H1 (cell line): ENCODE results near the gene MBLAC2. TPM values are rescaled to one million over a fixed set of nuclear protein-coding genes. Genes with fewer than 3 reads are reported as not detected.

Experiments used
- CTCF ChIA-PET: fragments of 300-600 bp; sonication (Branson Sonifier 250); formaldehyde crosslinking; loops from one replicate; lab custom pipeline; 2021; ENCODE audit not compliant: partially characterized antibody; lab: Charles Lee
- POLR2A ChIA-PET: fragments of 300-600 bp; sonication (Branson Sonifier 250); formaldehyde crosslinking; loops from one replicate; lab custom pipeline; 2021; ENCODE audit warnings: inconsistent platforms; ENCODE audit not compliant: partially characterized antibody; lab: Charles Lee
- DNase-seq, 2 experiments: peaks; one replicate each; pipeline versions ENCODE4 v3.0.0 to v3.0.0-alpha.2; 2010 to 2022; ENCODE audit warnings: low spot score in 2 of 2, low read depth in 1 of 2, mixed read lengths in 1 of 2
- FAIRE-seq: peaks from 2 replicates; lab custom pipeline; 2011; peaks lifted over from hg19 to GRCh38; lab: Jason Lieb, UNC
- H2AFZ ChIP-seq: 2 replicates; pipeline ENCODE4 v1.8.1; 2012; ENCODE audit warnings: low read length, inconsistent platforms
- H2AK5ac ChIP-seq: 2 replicates; pipeline ENCODE4 v1.6.1; 2013; ENCODE audit warnings: low read depth, low read length
- H2BK120ac ChIP-seq: replicated peaks from 2 replicates; pipeline ENCODE3; 2013; ENCODE audit warnings: low read depth, low read length, inconsistent platforms
- H2BK12ac ChIP-seq: 2 replicates; pipeline ENCODE4 v1.6.1; 2013; ENCODE audit warnings: low read depth, low read length
- H2BK15ac ChIP-seq: 2 replicates; pipeline ENCODE4 v1.6.1; 2013; ENCODE audit warnings: low read length
- H2BK20ac ChIP-seq: 2 replicates; pipeline ENCODE4 v1.6.1; 2013; ENCODE audit warnings: low read length
- H2BK5ac ChIP-seq: 2 replicates; pipeline ENCODE4 v1.6.1; 2013; ENCODE audit warnings: low read depth, low read length
- H3K14ac ChIP-seq: 2 replicates; pipeline ENCODE4 v1.6.1; 2013; ENCODE audit warnings: inconsistent platforms; ENCODE audit not compliant: insufficient read length
- H3K18ac ChIP-seq: 2 replicates; pipeline ENCODE4 v1.6.1; 2013; ENCODE audit warnings: low read length; ENCODE audit errors: extremely low read depth
- H3K23ac ChIP-seq: 2 replicates; pipeline ENCODE4 v1.6.1; 2013; ENCODE audit warnings: inconsistent platforms; ENCODE audit not compliant: insufficient read length
- H3K23me2 ChIP-seq: 2 replicates; pipeline ENCODE4 v1.6.1; 2013; ENCODE audit warnings: low read depth, low read length
- H3K27ac ChIP-seq: 2 replicates; pipeline ENCODE4 v1.6.1; 2011; ENCODE audit warnings: low read depth, low read length, inconsistent platforms
- H3K27me3 ChIP-seq, 4 experiments: replicated peaks in 1 of 4; 1 replicate in 1 of 4; 2 replicates in 3 of 4; pipeline versions ENCODE4 v1.6.1 to v1.8.1; 2011 to 2013; ENCODE audit warnings: low read length in 3 of 4, mild to moderate bottlenecking in 3 of 4, inconsistent platforms in 2 of 4, mixed read lengths in 2 of 4, moderate library complexity in 1 of 4; ENCODE audit not compliant: control insufficient read depth in 3 of 4, insufficient read depth in 3 of 4; ENCODE audit errors: extremely low read depth in 1 of 4
- H3K36me3 ChIP-seq, 4 experiments: 2 replicates each; pipeline versions ENCODE4 v1.6.1 to v1.8.1; 2011 to 2013; ENCODE audit warnings: mild to moderate bottlenecking in 4 of 4, low read length in 3 of 4, moderate library complexity in 2 of 4, control low read depth in 1 of 4, inconsistent platforms in 1 of 4; ENCODE audit not compliant: insufficient read depth in 4 of 4, control insufficient read depth in 2 of 4
- H3K4ac ChIP-seq: replicated peaks from 2 replicates; pipeline ENCODE3; 2013; ENCODE audit warnings: low read length, low read depth, mixed read lengths, inconsistent platforms; ENCODE audit not compliant: insufficient read length
- H3K4me1 ChIP-seq, 4 experiments: replicated peaks in 1 of 4; 1 replicate in 1 of 4; 2 replicates in 3 of 4; pipeline versions ENCODE4 v1.6.1 to v1.8.1; 2011 to 2013; ENCODE audit warnings: low read length in 3 of 4, inconsistent platforms in 2 of 4, mixed read lengths in 1 of 4; ENCODE audit not compliant: insufficient read depth in 4 of 4, control insufficient read depth in 3 of 4
- H3K4me2 ChIP-seq, 2 experiments: 2 replicates each; pipeline versions ENCODE4 v1.6.1 to v1.8.1; 2011 to 2013; ENCODE audit warnings: low read depth in 2 of 2, low read length in 2 of 2, control low read depth in 1 of 2, inconsistent platforms in 1 of 2, mild to moderate bottlenecking in 1 of 2; ENCODE audit not compliant: insufficient read depth in 1 of 2
- H3K4me3 ChIP-seq, 4 experiments: fragments of 200-600, 300-600 bp in 1 of 4; sonication (generic), shearing (Covaris generic), sonication (Bioruptor Twin) in 1 of 4; 2 replicates each; pipeline versions ENCODE4 v1.5.1 to v1.8.1; 2011 to 2016; ENCODE audit warnings: low read length in 4 of 4, low read depth in 3 of 4, control low read depth in 2 of 4, inconsistent platforms in 2 of 4, mild to moderate bottlenecking in 2 of 4, mixed read lengths in 1 of 4, moderate library complexity in 1 of 4; ENCODE audit not compliant: insufficient read depth in 2 of 4; ENCODE audit errors: extremely low read depth in 1 of 4
- H3K56ac ChIP-seq: replicated peaks from 2 replicates; pipeline ENCODE3; 2013; ENCODE audit warnings: low read depth, mild to moderate bottlenecking, mixed read lengths, low read length, inconsistent platforms; ENCODE audit not compliant: insufficient read length
- H3K79me1 ChIP-seq: 2 replicates; pipeline ENCODE4 v1.6.1; 2013; ENCODE audit warnings: low read depth, low read length, control low read depth
- H3K79me2 ChIP-seq, 2 experiments: 2 replicates each; pipeline versions ENCODE4 v1.6.1 to v1.8.1; 2012 to 2013; ENCODE audit warnings: low read length in 2 of 2, mild to moderate bottlenecking in 2 of 2, inconsistent platforms in 1 of 2; ENCODE audit not compliant: insufficient read depth in 2 of 2, control insufficient read depth in 1 of 2
- H3K9ac ChIP-seq, 4 experiments: replicated peaks in 1 of 4; 1 replicate in 1 of 4; 2 replicates in 3 of 4; pipeline versions ENCODE4 v1.6.1 to v1.8.1; 2011 to 2013; ENCODE audit warnings: low read depth in 3 of 4, low read length in 3 of 4, control low read depth in 2 of 4, mild to moderate bottlenecking in 2 of 4, moderate library complexity in 2 of 4, inconsistent platforms in 1 of 4; ENCODE audit errors: extremely low read depth in 1 of 4
- H3K9me3 ChIP-seq, 2 experiments: 2 replicates each; pipeline versions ENCODE4 v1.6.1 to v1.8.1; 2012 to 2013; ENCODE audit warnings: mild to moderate bottlenecking in 2 of 2, moderate library complexity in 2 of 2, control low read depth in 1 of 2, inconsistent platforms in 1 of 2, low read depth in 1 of 2, low read length in 1 of 2, mixed read lengths in 1 of 2; ENCODE audit not compliant: insufficient read depth in 2 of 2
- H4K20me1 ChIP-seq, 2 experiments: replicated peaks in 1 of 2; 2 replicates each; pipeline versions ENCODE3 to v1.8.1; 2011 to 2013; ENCODE audit warnings: inconsistent platforms in 2 of 2, low read length in 2 of 2, mild to moderate bottlenecking in 1 of 2; ENCODE audit not compliant: insufficient read depth in 2 of 2, control insufficient read depth in 1 of 2
- H4K5ac ChIP-seq: 2 replicates; pipeline ENCODE4 v1.6.1; 2013; ENCODE audit warnings: low read length, low read depth, mixed read lengths, inconsistent platforms; ENCODE audit not compliant: insufficient read length
- H4K8ac ChIP-seq: 2 replicates; pipeline ENCODE4 v1.8.0; 2013; ENCODE audit warnings: mild to moderate bottlenecking, moderate library complexity, low read length, inconsistent platforms; ENCODE audit not compliant: insufficient read depth; ENCODE audit errors: extremely low read depth
- H4K91ac ChIP-seq: replicated peaks from 2 replicates; pipeline ENCODE3; 2013; ENCODE audit warnings: low read length, mixed read lengths, inconsistent platforms; ENCODE audit not compliant: insufficient read length
- BACH1 ChIP-seq: IDR thresholded peaks from 2 replicates; pipeline ENCODE4 v1.6.1; 2012; ENCODE audit warnings: low read length, improper control_type of control experiment
- CHD2 ChIP-seq: IDR thresholded peaks from 2 replicates; pipeline ENCODE4 v1.6.1; 2012; ENCODE audit warnings: low read length, improper control_type of control experiment
- MAFK ChIP-seq: IDR thresholded peaks from 2 replicates; pipeline ENCODE4 v1.6.1; 2012; ENCODE audit warnings: low read depth, mild to moderate bottlenecking, improper control_type of control experiment, low read length
- WGBS, 2 experiments: shearing (Covaris generic) in 1 of 2; methylation state at CpG; one replicate each; pipeline versions ENCODE4 v1.1.6 to v1.1.7; 2013 to 2015; ENCODE audit warnings: low lambda C conversion rate in 2 of 2, mixed read lengths in 2 of 2, inconsistent platforms in 1 of 2, low coverage in 1 of 2, missing lambda C conversion rate in 1 of 2; ENCODE audit not compliant: insufficient replicate concordance in 2 of 2, insufficient coverage in 1 of 2, insufficient read length in 1 of 2; ENCODE audit errors: extremely low coverage in 1 of 2, missing lambda C conversion rate in 1 of 2; 5-methylcytosine and 5-hydroxymethylcytosine counted together
- polyA plus RNA-seq, 7 experiments: library from polyadenylated mRNA; depleted of rRNA in 3 of 7; stranded (reverse) in 5 of 7; unstranded in 2 of 7; fragments of >200 nt in 5 of 7; fragments of 200-250 nt in 2 of 7; gene quantifications; 1 replicate in 5 of 7; 2 replicates in 1 of 7; 4 replicates in 1 of 7; pipeline versions ENCODE4 v1.2.1 to v1.2.3, GENCODE V29; 2011 to 2013; ENCODE audit warnings: missing spikeins in 2 of 7, mixed read lengths in 2 of 7
- total RNA-seq: library from RNA; stranded (reverse); fragmentation: NEBNext Ultra II Directional; extraction: Animal tissue kit (Norgen Biotek cat#: 25700); gene quantifications from 2 replicates; pipeline ENCODE4 v1.2.1, GENCODE V29; 2021

MBLAC2 gene
- total and polyA plus RNA-seq, 2 of the 8 experiments (the other 6 are each of a cell fraction or from before 2014, with no cell fraction given) = 2.8 to 6.7 TPM

- no peak overlapping the region for H3K4ac ChIP-seq
- CTCF ChIA-PET = interaction anchor here (1.3 kb wide), 1 partner anchor 41 kb away, joined by 3 read pairs; no protein-coding TSS in a partner anchor
- TF ChIP-seq CHD2 = no peak
- peak; percentile 50; the same call in 1 of the 2 replicates for TF ChIP-seq BACH1
- 0 out of 2 replicates have a peak, but pooled peaks have one; percentile 23 for TF ChIP-seq MAFK
- TF ChIP-seq, all 59 proteins: peak for 2
- peaks cover 0 to 24% (median 10%) of the 10 kb centered on the region in 4 experiments; a peak in 5 of 8 replicates for H3K36me3 ChIP-seq
- no peak overlapping the region for H4K5ac ChIP-seq
- FAIRE-seq (no peak), DNase-seq (no peak)
- no peak overlapping the region for H2BK20ac ChIP-seq
- no peak overlapping the region for H2BK15ac ChIP-seq
- H3K56ac ChIP-seq = no peak overlapping the region
- no peaks in the 10 kb centered on the region; the same call in 1 of the 2 replicates for H3K79me1 ChIP-seq
- POLR2A ChIA-PET = interaction anchor here (0.7 kb wide), 1 partner anchor 71 kb away, joined by 4 read pairs; no protein-coding TSS in a partner anchor
- no peaks in the 10 kb centered on the region for H3K9me3 ChIP-seq
- no peak overlapping the region for H4K91ac ChIP-seq
- H2AK5ac ChIP-seq = no peak overlapping the region
- 82% methylated on average over 1 of the region's 1 CpG; no CpG with 5 or more reads in 1 of the 2 experiments for WGBS, 2 experiments
- no peak overlapping the region for H2AFZ ChIP-seq
- no peak overlapping the region for H4K8ac ChIP-seq
- peaks cover 7% of the 10 kb centered on the region; the same call in 1 of the 2 replicates for H3K23me2 ChIP-seq
- peaks cover 0 to 3% of the 10 kb centered on the region in 2 experiments for H4K20me1 ChIP-seq
- no peak overlapping the region for H2BK5ac ChIP-seq
- H3K4me3 ChIP-seq = no peak overlapping the region
- no peak overlapping the region for H3K4me2 ChIP-seq
- no peak overlapping the region for H3K14ac ChIP-seq
- H3K79me2 ChIP-seq = peaks cover 5 to 86% of the 10 kb centered on the region in 2 experiments; a peak in 3 of 4 replicates
- H3K18ac ChIP-seq = no peak overlapping the region
- H3K4me1 ChIP-seq = peaks cover 5 to 24% (median 17%) of the 10 kb centered on the region in 4 experiments; a peak in 6 of 7 replicates
- H3K27me3 ChIP-seq = no peaks in the 10 kb centered on the region
- no peak overlapping the region for H2BK12ac ChIP-seq
- H2BK120ac ChIP-seq = no peak overlapping the region
- H3K23ac ChIP-seq = no peak overlapping the region
- no peak overlapping the region for H3K27ac ChIP-seq
- H3K9ac ChIP-seq = no peak overlapping the region
These were observed 6.1 kb upstream of the MBLAC2 start for GRCh38 chr5:90480699-90481098.
